Breast epithelium (tissue), 3 donors: ENCODE results near the gene ARHGEF7.

Source experiments
- CTCF ChIP-seq, 3 donors: fragments of 450-650 bp; IDR thresholded peaks; one replicate each; pipeline ENCODE4 v1.5.1; 2016 to 2017; ENCODE audit warnings: antibody characterized with exemption in 3 of 3, mild to moderate bottlenecking in 3 of 3, moderate library complexity in 3 of 3
- POLR2A ChIP-seq: fragments of 450-650 bp; IDR thresholded peaks from one replicate; pipeline ENCODE4 v1.6.1; 2016; ENCODE audit warnings: antibody characterized with exemption, mild to moderate bottlenecking, moderate library complexity
- POLR2AphosphoS5 ChIP-seq, 3 donors: sonication (generic); formaldehyde crosslinking; IDR thresholded peaks; one replicate each; pipeline ENCODE4 v1.6.1; 2017; ENCODE audit warnings: antibody characterized with exemption in 3 of 3

DNA sequence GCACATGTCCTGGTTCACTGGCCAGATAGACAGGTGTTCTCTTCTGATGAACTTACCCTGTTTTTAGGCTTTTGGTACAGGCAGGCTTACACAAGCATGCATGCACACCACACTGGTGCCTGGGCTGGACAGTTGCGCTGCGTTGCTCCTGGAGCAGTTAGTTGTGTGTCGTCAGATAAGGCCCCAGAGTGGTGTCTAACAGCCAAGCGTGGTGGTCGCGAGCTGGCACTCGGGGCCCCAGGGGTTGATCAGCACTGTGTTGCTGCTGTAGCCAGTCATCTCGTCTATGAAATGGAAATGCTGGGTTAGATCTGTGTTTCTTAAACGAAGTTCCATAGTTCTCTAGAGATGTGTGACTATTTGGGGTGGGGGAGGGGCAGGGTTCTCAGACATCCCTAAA is 180.8 kb downstream of the ARHGEF7 start:
- no peak for TF ChIP-seq CTCF (IDR thresholded peaks at IDR 0.05)
- no peak for TF ChIP-seq POLR2AphosphoS5 (IDR thresholded peaks at IDR 0.05)
- no peak for TF ChIP-seq POLR2A
